DOHH2 (cell line): ENCODE results near the gene MCUB.

Source experiments
- H3F3A ChIP-seq: fragments of 200-600 bp; sonication (generic), shearing (Covaris generic); 2 replicates; pipeline ENCODE4 v1.6.0; 2016; ENCODE audit warnings: antibody characterized with exemption, mild to moderate bottlenecking; ENCODE audit not compliant: control insufficient read depth, insufficient read depth
- H3K27ac ChIP-seq: fragments of 200-600 bp; sonication (generic); 2 replicates; pipeline ENCODE4 v1.5.1; 2014; ENCODE audit warnings: low read depth, mild to moderate bottlenecking, low read length, moderate library complexity
- H3K27me3 ChIP-seq: fragments of 200-600 bp; sonication (generic); 2 replicates; pipeline ENCODE4 v1.6.1; 2014; ENCODE audit warnings: mild to moderate bottlenecking, low read length, mixed read lengths; ENCODE audit not compliant: control insufficient read depth
- H3K36me3 ChIP-seq: fragments of 200-600 bp; sonication (generic); 2 replicates; pipeline ENCODE4 v1.6.1; 2014; ENCODE audit warnings: mild to moderate bottlenecking, low read length, moderate library complexity, mixed read lengths; ENCODE audit not compliant: control insufficient read depth
- H3K4me1 ChIP-seq: fragments of 200-600 bp; sonication (generic); 2 replicates; pipeline ENCODE4 v1.6.1; 2014; ENCODE audit warnings: mild to moderate bottlenecking, low read length, mixed read lengths; ENCODE audit not compliant: control insufficient read depth
- H3K4me2 ChIP-seq: fragments of 200-600 bp; sonication (generic); 2 replicates; pipeline ENCODE4 v1.6.0; 2014; ENCODE audit warnings: mild to moderate bottlenecking, low read length, moderate library complexity
- H3K4me3 ChIP-seq: fragments of 200-600 bp; sonication (generic); 2 replicates; pipeline ENCODE4 v1.5.1; 2014; ENCODE audit warnings: mild to moderate bottlenecking, low read length, mixed read lengths
- H3K79me2 ChIP-seq: fragments of 200-600 bp; sonication (generic); 2 replicates; pipeline ENCODE4 v1.6.1; 2014; ENCODE audit warnings: mild to moderate bottlenecking, low read length, mixed read lengths; ENCODE audit not compliant: control insufficient read depth
- H3K9me2 ChIP-seq: fragments of 200-600 bp; sonication (generic); replicated peaks from 2 replicates; pipeline ENCODE4 v1.6.1; 2014; ENCODE audit warnings: mild to moderate bottlenecking, low read length, mixed read lengths; ENCODE audit not compliant: control insufficient read depth
- H3K9me3 ChIP-seq: fragments of 200-600 bp; sonication (generic); 2 replicates; pipeline ENCODE4 v1.6.1; 2014; ENCODE audit warnings: antibody characterized with exemption, low read length, mixed read lengths; ENCODE audit not compliant: control insufficient read depth, insufficient read depth
- H4K20me1 ChIP-seq: fragments of 200-600 bp; sonication (generic); 2 replicates; pipeline ENCODE4 v1.6.0; 2014; ENCODE audit warnings: low read depth, mild to moderate bottlenecking, antibody characterized with exemption, low read length, moderate library complexity; ENCODE audit not compliant: control insufficient read depth, insufficient read depth
- EZH2phosphoT487 ChIP-seq: fragments of 200-600 bp; sonication (generic); IDR thresholded peaks from 2 replicates; pipeline ENCODE4 v1.6.1; 2017; ENCODE audit warnings: borderline replicate concordance, mild to moderate bottlenecking, antibody characterized with exemption, low read length, moderate library complexity, mixed read lengths
- TF ChIP-seq, protein P1 (sequence below): fragments of 200-600 bp; sonication (generic); IDR thresholded peaks from one replicate; pipeline ENCODE4 v1.5.1; 2014; ENCODE audit warnings: antibody characterized with exemption, mild to moderate bottlenecking, low read depth, low read length; ENCODE audit not compliant: poor library complexity, severe bottlenecking

The MCUB gene

DNA sequence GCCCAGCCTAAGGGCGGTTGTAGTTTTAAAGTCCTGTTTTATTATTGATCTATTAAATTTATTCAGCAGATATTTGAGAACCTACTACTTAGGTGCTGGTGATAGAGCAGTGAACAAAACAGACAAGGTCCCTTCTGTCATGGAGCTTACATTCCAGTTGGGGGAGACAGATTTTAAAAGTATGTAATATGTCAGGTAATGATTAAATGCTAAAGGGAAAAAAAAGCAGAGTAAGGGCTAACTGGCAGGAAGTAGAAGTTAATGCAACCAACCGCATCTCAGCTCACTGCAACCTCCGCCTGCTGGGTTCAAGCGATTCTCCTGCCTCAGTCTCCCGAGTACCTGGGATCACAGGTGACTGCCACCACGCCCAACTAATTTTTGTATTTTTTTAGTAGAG, 7.8 kb upstream of the MCUB start:
- no peaks in the 10 kb centered on the region for H4K20me1 ChIP-seq
- H3K9me3 ChIP-seq = no peaks in the 10 kb centered on the region
- H3K27ac ChIP-seq = no peak overlapping the region
- H3K4me3 ChIP-seq = no peak overlapping the region
- no peaks in the 10 kb centered on the region for H3K79me2 ChIP-seq
- peaks cover 24% of the 10 kb centered on the region for H3K4me1 ChIP-seq
- H3K4me2 ChIP-seq = no peak overlapping the region
- 0 out of 2 replicates have a peak, but pooled peaks cover 2% of the 10 kb centered on the region for H3F3A ChIP-seq
- no peaks in the 10 kb centered on the region for H3K9me2 ChIP-seq
- H3K27me3 ChIP-seq = no peaks in the 10 kb centered on the region
- TF ChIP-seq, protein P1, sequence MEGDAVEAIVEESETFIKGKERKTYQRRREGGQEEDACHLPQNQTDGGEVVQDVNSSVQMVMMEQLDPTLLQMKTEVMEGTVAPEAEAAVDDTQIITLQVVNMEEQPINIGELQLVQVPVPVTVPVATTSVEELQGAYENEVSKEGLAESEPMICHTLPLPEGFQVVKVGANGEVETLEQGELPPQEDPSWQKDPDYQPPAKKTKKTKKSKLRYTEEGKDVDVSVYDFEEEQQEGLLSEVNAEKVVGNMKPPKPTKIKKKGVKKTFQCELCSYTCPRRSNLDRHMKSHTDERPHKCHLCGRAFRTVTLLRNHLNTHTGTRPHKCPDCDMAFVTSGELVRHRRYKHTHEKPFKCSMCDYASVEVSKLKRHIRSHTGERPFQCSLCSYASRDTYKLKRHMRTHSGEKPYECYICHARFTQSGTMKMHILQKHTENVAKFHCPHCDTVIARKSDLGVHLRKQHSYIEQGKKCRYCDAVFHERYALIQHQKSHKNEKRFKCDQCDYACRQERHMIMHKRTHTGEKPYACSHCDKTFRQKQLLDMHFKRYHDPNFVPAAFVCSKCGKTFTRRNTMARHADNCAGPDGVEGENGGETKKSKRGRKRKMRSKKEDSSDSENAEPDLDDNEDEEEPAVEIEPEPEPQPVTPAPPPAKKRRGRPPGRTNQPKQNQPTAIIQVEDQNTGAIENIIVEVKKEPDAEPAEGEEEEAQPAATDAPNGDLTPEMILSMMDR = no peak
- TF ChIP-seq EZH2phosphoT487 = no peak
- no peaks in the 10 kb centered on the region for H3K36me3 ChIP-seq

DNA sequence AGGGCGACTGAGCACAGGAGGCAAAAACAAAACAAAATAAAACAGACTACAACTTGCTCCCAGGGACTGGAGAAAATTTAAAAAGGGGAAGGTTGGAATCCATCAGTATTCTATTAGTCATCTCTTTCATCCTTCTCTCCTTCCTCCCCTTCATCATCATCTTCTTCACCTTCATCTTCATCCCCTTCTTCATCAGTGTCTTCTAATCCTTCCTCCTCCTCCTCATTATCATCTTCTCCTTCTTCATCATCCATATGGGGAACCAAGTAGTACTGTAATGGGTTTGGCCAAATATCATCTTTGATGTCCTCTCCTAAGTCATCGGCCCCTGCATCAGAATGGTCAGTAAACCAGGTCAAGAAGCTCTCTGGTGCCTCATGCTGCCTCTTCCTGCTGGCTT, 6.9 kb upstream of the MCUB start:
- Histone ChIP-seq H3K4me3 (no peak overlapping the region), H3K4me2 (no peak overlapping the region), H3K4me1 (peaks cover 23% of the 10 kb centered on the region), H3K36me3 (no peaks in the 10 kb centered on the region), H4K20me1 (no peaks in the 10 kb centered on the region), H3K79me2 (no peaks in the 10 kb centered on the region), H3K27ac (no peak overlapping the region), H3K9me3 (peaks cover 6% of the 10 kb centered on the region; the same call in 1 of the 2 replicates), H3K27me3 (no peaks in the 10 kb centered on the region), H3K9me2 (no peaks in the 10 kb centered on the region), H3F3A (0 out of 2 replicates have a peak, but pooled peaks cover 2% of the 10 kb centered on the region)
- TF ChIP-seq EZH2phosphoT487 = no peak
- TF ChIP-seq, protein P1 = no peak

DNA sequence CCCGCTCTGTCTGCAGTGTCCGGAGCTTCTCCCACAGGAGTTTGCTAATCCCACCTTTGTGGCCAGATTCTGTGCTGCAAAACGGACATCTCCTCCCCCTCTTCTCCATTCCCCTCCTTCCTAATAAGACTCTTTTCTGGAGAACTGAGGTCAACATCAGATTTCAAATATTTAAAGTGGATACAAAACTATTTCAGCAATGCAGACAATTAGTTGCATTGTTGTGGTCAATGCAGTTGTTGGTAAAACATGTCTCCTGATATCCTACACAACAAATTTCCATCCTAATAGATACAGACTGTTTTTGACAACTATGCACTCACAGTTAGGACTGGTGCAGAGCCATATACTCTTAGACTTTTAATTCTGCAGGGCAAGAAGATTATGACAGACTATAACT, 5.1 kb upstream of the MCUB start:
- Histone ChIP-seq H3K9me3 (peaks cover 9% of the 10 kb centered on the region; the same call in 1 of the 2 replicates), H3K4me2 (no peak overlapping the region)

More for the DNA sequence above, 5.1 kb upstream of the MCUB start:
- no peaks in the 10 kb centered on the region for H3K36me3 ChIP-seq
- peaks cover 8% of the 10 kb centered on the region for H3K79me2 ChIP-seq
- no peaks in the 10 kb centered on the region for H3K9me2 ChIP-seq
- H3K4me3 ChIP-seq = no peak overlapping the region
- H3K4me1 ChIP-seq = peaks cover 27% of the 10 kb centered on the region
- H3F3A ChIP-seq = 0 out of 2 replicates have a peak, but pooled peaks cover 2% of the 10 kb centered on the region
- H4K20me1 ChIP-seq = no peaks in the 10 kb centered on the region
- no peak overlapping the region for H3K27ac ChIP-seq
- no peaks in the 10 kb centered on the region for H3K27me3 ChIP-seq
- TF ChIP-seq, protein P1 = no peak
- no peak for TF ChIP-seq EZH2phosphoT487
